Neural progenitor cell (in vitro differentiated cells): Measurements from ENCODE around the gene CELF4.

Experiments used
- EZH2 ChIP-seq: fragments of 200-600 bp; sonication (generic); IDR thresholded peaks from 2 replicates; pipeline ENCODE4 v1.6.1; 2017; ENCODE audit warnings: antibody characterized with exemption, mild to moderate bottlenecking, moderate library complexity
- EZH2phosphoT487 ChIP-seq: fragments of 200-600 bp; sonication (generic); IDR thresholded peaks from 2 replicates; pipeline ENCODE4 v1.6.1; 2017; ENCODE audit warnings: antibody characterized with exemption
- TF ChIP-seq, protein P1 (sequence below): fragments of 200-600 bp; sonication (generic); IDR thresholded peaks from 2 replicates; pipeline ENCODE4 v1.5.1; 2017; ENCODE audit warnings: antibody characterized with exemption, mild to moderate bottlenecking

DNA sequence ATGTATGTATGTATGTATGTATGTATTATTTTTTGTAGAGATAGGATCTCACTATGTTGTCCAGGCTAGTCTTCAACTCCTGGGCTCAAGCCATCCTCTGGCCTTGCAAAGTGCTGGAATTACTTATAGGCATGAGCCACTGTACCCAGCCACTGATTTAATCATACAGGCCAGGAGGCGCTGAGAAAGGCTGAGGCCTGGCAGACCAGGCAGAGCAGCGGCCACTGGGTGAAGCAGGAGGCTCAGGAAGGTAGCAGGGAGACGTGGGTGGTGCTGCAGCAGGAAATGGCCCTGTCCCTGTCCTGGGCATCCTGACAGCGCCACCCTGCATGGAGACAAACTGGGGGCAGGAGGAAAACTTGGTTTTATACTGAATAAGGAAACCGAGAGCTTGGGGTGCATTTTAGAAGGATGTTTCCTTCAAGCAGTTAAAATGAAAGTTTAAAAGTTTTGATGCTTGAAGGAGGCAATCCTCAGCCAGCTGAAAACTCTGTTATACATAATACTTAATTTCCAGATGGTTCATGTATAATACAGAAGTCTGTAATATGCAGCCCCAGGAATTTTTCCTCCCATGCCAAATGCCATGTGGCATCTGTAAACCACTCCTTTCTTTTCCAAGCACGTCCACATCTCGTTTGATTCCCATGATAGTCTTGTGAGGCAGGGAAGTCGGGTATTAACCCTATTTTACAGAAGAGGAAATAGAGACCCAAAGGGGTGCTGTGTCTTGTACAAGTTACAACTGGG is 182.4 kb downstream of the CELF4 start:
- TF ChIP-seq, protein P1, sequence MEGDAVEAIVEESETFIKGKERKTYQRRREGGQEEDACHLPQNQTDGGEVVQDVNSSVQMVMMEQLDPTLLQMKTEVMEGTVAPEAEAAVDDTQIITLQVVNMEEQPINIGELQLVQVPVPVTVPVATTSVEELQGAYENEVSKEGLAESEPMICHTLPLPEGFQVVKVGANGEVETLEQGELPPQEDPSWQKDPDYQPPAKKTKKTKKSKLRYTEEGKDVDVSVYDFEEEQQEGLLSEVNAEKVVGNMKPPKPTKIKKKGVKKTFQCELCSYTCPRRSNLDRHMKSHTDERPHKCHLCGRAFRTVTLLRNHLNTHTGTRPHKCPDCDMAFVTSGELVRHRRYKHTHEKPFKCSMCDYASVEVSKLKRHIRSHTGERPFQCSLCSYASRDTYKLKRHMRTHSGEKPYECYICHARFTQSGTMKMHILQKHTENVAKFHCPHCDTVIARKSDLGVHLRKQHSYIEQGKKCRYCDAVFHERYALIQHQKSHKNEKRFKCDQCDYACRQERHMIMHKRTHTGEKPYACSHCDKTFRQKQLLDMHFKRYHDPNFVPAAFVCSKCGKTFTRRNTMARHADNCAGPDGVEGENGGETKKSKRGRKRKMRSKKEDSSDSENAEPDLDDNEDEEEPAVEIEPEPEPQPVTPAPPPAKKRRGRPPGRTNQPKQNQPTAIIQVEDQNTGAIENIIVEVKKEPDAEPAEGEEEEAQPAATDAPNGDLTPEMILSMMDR, result no peak
- TF ChIP-seq EZH2 (no peak), EZH2phosphoT487 (no peak)
